WERI-Rb-1 (cell line): ENCODE results near the gene LPP.

ENCODE experiments used
- DNase-seq: peaks from one replicate; pipeline ENCODE4 v3.0.0-alpha.2; 2020
- H3K27ac ChIP-seq: fragments of 250-450 bp; sonication (Bioruptor Pico); 2 replicates; pipeline ENCODE4 v1.5.1; 2020; ENCODE audit warnings: mild to moderate bottlenecking, moderate library complexity
- H3K27me3 ChIP-seq: fragments of 250-450 bp; sonication (Bioruptor Pico); 2 replicates; pipeline ENCODE4 v1.5.1; 2021; ENCODE audit warnings: mild to moderate bottlenecking, low read depth, moderate library complexity; ENCODE audit not compliant: insufficient read depth, severe bottlenecking
- H3K36me3 ChIP-seq: fragments of 250-450 bp; sonication (Bioruptor Pico); 2 replicates; pipeline ENCODE4 v1.5.1; 2020; ENCODE audit warnings: mild to moderate bottlenecking, moderate library complexity
- H3K4me3 ChIP-seq: 2 replicates; pipeline ENCODE4 v1.5.1; 2011; ENCODE audit warnings: low read depth, mild to moderate bottlenecking, control low read depth, low read length
- H3K9me3 ChIP-seq: fragments of 250-450 bp; sonication (Bioruptor Pico); 2 replicates; pipeline ENCODE4 v1.5.1; 2021; ENCODE audit warnings: mild to moderate bottlenecking, moderate library complexity; ENCODE audit not compliant: severe bottlenecking
- TF ChIP-seq, protein P1 (sequence below): IDR thresholded peaks from 2 replicates; pipeline ENCODE4 v1.5.1; 2011; ENCODE audit warnings: low read depth, mild to moderate bottlenecking, control low read depth, inconsistent platforms, low read length

The LPP gene

DNA sequence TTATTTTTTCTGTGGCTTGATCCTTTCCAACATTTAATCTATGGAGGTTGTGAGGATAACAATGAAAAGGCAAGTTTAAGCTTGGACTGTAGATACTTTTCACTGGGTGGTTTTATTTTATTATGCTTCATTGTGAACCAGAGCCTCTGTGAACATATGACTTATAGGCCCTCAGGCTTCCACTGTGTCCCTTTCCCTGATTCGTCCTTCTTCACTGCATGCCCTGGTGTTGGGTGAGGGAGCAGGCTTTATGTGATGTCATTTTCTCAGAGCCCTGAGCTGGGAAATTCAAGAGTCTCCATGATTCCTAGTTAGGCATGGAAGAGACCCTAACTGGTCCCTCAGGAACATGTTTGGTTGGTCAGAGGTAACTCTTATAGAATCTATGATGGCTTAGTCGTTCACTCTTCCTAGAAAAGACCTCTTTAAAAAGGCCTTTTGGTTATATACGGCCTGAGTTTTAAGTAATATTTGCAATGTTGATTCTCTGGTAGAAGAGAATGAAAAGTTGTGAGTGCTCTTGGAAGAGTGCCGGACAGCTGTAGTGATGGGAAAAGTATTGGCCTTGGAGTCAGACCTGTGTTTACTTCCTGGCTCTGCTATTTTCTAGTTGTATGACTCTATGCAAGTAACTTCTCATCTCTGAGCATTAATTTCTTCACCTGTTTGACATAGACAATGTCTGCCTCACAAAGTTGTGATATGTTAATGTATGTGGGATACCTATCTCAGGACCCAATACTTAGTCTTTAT is 168.4 kb downstream of the LPP start:
- Histone ChIP-seq H3K27ac (no peak overlapping the region), H3K27me3 (no peaks in the 10 kb centered on the region), H3K9me3 (no peaks in the 10 kb centered on the region), H3K36me3 (no peaks in the 10 kb centered on the region), H3K4me3 (no peak overlapping the region)
- DNase-seq, result no peak
- TF ChIP-seq, protein P1, sequence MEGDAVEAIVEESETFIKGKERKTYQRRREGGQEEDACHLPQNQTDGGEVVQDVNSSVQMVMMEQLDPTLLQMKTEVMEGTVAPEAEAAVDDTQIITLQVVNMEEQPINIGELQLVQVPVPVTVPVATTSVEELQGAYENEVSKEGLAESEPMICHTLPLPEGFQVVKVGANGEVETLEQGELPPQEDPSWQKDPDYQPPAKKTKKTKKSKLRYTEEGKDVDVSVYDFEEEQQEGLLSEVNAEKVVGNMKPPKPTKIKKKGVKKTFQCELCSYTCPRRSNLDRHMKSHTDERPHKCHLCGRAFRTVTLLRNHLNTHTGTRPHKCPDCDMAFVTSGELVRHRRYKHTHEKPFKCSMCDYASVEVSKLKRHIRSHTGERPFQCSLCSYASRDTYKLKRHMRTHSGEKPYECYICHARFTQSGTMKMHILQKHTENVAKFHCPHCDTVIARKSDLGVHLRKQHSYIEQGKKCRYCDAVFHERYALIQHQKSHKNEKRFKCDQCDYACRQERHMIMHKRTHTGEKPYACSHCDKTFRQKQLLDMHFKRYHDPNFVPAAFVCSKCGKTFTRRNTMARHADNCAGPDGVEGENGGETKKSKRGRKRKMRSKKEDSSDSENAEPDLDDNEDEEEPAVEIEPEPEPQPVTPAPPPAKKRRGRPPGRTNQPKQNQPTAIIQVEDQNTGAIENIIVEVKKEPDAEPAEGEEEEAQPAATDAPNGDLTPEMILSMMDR, result no peak

GRCh38 chr3:188323067-188323842 is 169.3 kb downstream of the LPP start:
- Histone ChIP-seq H3K9me3 (no peaks in the 10 kb centered on the region), H3K36me3 (no peaks in the 10 kb centered on the region), H3K27ac (no peak overlapping the region), H3K27me3 (no peaks in the 10 kb centered on the region), H3K4me3 (no peak overlapping the region)
- TF ChIP-seq, protein P1, result no peak
- no peak for DNase-seq

GRCh38 chr3:188326111-188326510 is 172.2 kb downstream of the LPP start:
- Histone ChIP-seq H3K4me3 (no peak overlapping the region), H3K9me3 (no peaks in the 10 kb centered on the region), H3K27ac (no peak overlapping the region), H3K27me3 (no peaks in the 10 kb centered on the region), H3K36me3 (no peaks in the 10 kb centered on the region)
- TF ChIP-seq, protein P1, result no peak
- DNase-seq, result no peak

GRCh38 chr3:188326968-188327367 is 173.0 kb downstream of the LPP start:
- Histone ChIP-seq H3K27ac (no peak overlapping the region), H3K36me3 (no peaks in the 10 kb centered on the region), H3K9me3 (no peaks in the 10 kb centered on the region), H3K27me3 (no peaks in the 10 kb centered on the region), H3K4me3 (no peak overlapping the region)
- TF ChIP-seq, protein P1, result no peak
- no peak for DNase-seq

- H3K36me3 ChIP-seq, result no peaks in the 10 kb centered on the region
- TF ChIP-seq, protein P1, result no peak
- H3K9me3 ChIP-seq, result no peaks in the 10 kb centered on the region
- H3K27me3 ChIP-seq, result no peaks in the 10 kb centered on the region
- no peak overlapping the region for H3K27ac ChIP-seq
- H3K4me3 ChIP-seq, result no peak overlapping the region
- DNase-seq, result no peak
These were observed 173.5 kb downstream of the LPP start for GRCh38 chr3:188327433-188327832.
